LNCaP clone FGC (cell line): Measurements from ENCODE around the gene TMEM151A.

Experiments
- DNase-seq: peaks from one replicate; pipeline ENCODE4 v3.0.0-alpha.2; 2011; ENCODE audit warnings: low read depth
- H3K4me3 ChIP-seq: 2 replicates; pipeline ENCODE4 v1.5.1; 2011; ENCODE audit warnings: mild to moderate bottlenecking, low read depth, low read length, control low read depth
- CTCF ChIP-seq: IDR thresholded peaks from 2 replicates; pipeline ENCODE4 v1.5.1; 2012; ENCODE audit warnings: mild to moderate bottlenecking; ENCODE audit not compliant: control insufficient read depth, insufficient read depth; ENCODE audit errors: extremely low read depth

The TMEM151A gene

GRCh38 chr11:66288671-66289547, 2.8 kb upstream of the TMEM151A start, which contains the start of gene YIF1A:
Gene YIF1A, minus strand, starts transcription at chr11:66289143. Its CDS starts 158 bp downstream, at chr11:66288985.
- peak within 1 kb of the TSS; percentile 85 for H3K4me3 ChIP-seq
- TF ChIP-seq CTCF: no peak
- DNase-seq: peak; percentile 99

- peak overlapping the region; percentile 85 for H3K4me3 ChIP-seq
- no peak for TF ChIP-seq CTCF
Measured at GRCh38 chr11:66289548-66290329, 2.0 kb upstream of the TMEM151A start.

GRCh38 chr11:66290330-66290621, 1.4 kb upstream of the TMEM151A start:
- DNase-seq: no peak
- no peak for TF ChIP-seq CTCF
- H3K4me3 ChIP-seq: peak overlapping the region; percentile 85

More at GRCh38 chr11:66289548-66290329, 2.0 kb upstream of the TMEM151A start:
- no peak for DNase-seq

DNA sequence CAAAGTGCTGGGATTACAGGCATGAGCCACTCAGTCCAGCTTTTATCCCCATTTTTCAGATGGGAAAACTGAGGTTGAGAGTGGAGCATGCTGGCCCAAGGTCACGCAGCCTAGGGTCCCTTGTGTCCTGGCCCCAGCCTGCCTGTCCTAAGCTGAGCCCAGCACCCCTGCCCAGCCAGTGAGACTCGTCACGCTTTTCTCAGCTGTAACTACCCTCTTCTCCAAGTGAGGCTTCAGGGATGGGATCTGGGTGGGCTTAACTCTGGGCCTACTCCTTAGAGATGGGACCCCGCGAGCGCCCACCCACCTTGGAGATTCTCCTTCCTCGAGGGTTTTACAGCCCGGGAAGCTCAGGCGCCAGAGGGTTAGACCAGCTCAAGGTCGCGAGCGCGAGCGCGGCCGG, 390 bp upstream of the TMEM151A start:
- no peak overlapping the region for H3K4me3 ChIP-seq
- DNase-seq: no peak
- no peak for TF ChIP-seq CTCF

DNA sequence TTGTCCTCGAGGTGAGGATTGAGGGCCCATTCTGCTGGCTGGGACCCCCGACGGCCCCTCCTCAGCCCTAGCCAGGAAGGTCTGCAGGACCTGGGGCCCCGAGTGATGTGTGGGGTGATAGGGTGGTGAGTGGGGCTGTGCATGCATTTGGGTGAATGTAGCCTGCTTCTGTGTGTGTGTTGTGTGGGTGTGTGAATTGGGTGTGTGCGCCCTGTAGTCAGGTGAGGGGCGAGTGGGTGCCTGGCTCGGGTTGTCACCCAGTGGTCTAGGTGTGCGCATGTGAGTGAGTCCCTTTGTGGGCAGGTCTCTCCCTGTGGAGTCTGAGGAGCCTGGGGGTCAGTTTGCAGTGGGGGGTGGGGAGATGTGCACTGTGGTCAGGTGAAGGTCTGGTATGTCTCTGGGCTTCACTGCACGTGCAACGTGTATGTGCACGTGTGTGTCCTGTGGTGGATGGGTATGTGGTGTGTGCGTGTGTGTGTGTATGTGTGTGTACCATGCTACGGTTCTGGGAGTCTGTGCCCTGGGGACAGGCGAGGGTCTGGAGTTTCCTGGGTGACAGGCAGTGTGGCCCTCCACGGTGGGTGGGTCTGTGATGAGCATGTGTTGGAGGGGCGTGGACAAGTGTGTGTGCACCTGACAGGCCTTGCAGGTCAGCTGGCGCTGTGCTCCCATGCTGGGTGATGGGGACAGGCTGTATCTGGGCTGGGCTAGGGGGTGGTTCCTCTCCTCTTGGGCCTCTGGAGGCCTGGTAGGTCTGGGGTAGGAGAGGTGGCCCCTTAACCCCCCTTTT, 1.0 kb downstream of the TMEM151A start:
- TF ChIP-seq CTCF: no peak
- no peak for DNase-seq
- no peak overlapping the region for H3K4me3 ChIP-seq

- TF ChIP-seq CTCF: no peak
- no peak for DNase-seq
- no peak overlapping the region for H3K4me3 ChIP-seq
Measured at GRCh38 chr11:66293352-66293751, 1.7 kb downstream of the TMEM151A start.
